Natural killer cell (primary cell): ENCODE data around the gene CAP2. TPM values are rescaled to one million over a fixed set of nuclear protein-coding genes. Genes with fewer than 3 reads are reported as not detected.

Experiments
- ATAC-seq, 3 donors: fragments of 150-1000 bp in 2 of 3; fragments of 200-7000 bp in 1 of 3; cut with Tn5 transposase; 1 replicate in 1 of 3; 2 replicates in 2 of 3; pipeline ENCODE4 v1.10.0; 2021; ENCODE audit warnings: mild to moderate bottlenecking in 2 of 3, moderate library complexity in 2 of 3
- DNase-seq, 2 donors: peaks; one replicate each; pipeline versions ENCODE4 v3.0.0 to v3.0.0-alpha.2; 2013 to 2021; ENCODE audit warnings: mixed read lengths in 1 of 2
- H3K27ac ChIP-seq: one replicate; pipeline ENCODE4 v1.5.1; 2013; ENCODE audit warnings: mild to moderate bottlenecking, low read length
- H3K27me3 ChIP-seq: one replicate; pipeline ENCODE4 v1.6.1; 2013; ENCODE audit warnings: low read length; ENCODE audit not compliant: control insufficient read depth, insufficient read depth
- H3K36me3 ChIP-seq: one replicate; pipeline ENCODE4 v1.6.1; 2013; ENCODE audit warnings: low read length; ENCODE audit not compliant: control insufficient read depth, insufficient read depth
- H3K4me1 ChIP-seq: one replicate; pipeline ENCODE4 v1.6.1; 2013; ENCODE audit warnings: low read length; ENCODE audit not compliant: control insufficient read depth, insufficient read depth
- H3K4me3 ChIP-seq: one replicate; pipeline ENCODE4 v1.5.1; 2013; ENCODE audit warnings: low read length
- H3K9me3 ChIP-seq: one replicate; pipeline ENCODE4 v1.6.1; 2013; ENCODE audit warnings: low read length; ENCODE audit not compliant: control insufficient read depth, insufficient read depth
- H3K27ac Mint-ChIP-seq, 2 donors: one replicate each; pipeline ENCODE4 v1.8.0; 2022; ENCODE audit warnings: mild to moderate bottlenecking in 2 of 2, mixed read lengths in 2 of 2, moderate library complexity in 1 of 2
- H3K27me3 Mint-ChIP-seq, 2 donors: one replicate each; pipeline ENCODE4 v1.8.0; 2022; ENCODE audit warnings: low read depth in 2 of 2, mixed read lengths in 2 of 2
- H3K36me3 Mint-ChIP-seq: one replicate; pipeline ENCODE4 v1.8.0; 2022; ENCODE audit warnings: mixed read lengths
- H3K4me1 Mint-ChIP-seq, 2 donors: one replicate each; pipeline ENCODE4 v1.8.0; 2022; ENCODE audit warnings: mixed read lengths in 2 of 2
- H3K4me3 Mint-ChIP-seq: one replicate; pipeline ENCODE4 v1.8.0; 2022; ENCODE audit warnings: mild to moderate bottlenecking, moderate library complexity, mixed read lengths
- H3K9me3 Mint-ChIP-seq, 2 donors: one replicate each; pipeline ENCODE4 v1.8.0; 2022; ENCODE audit warnings: mixed read lengths in 2 of 2
- WGBS: methylation state at CpG from one replicate; pipeline ENCODE4 v1.1.7; 2013; ENCODE audit warnings: missing lambda C conversion rate; ENCODE audit not compliant: insufficient coverage; 5-methylcytosine and 5-hydroxymethylcytosine counted together
- intact Hi-C: fragments of 100-400 bp; cut with micrococcal nuclease; formaldehyde crosslinking; loops from one replicate; pipeline ENCODE4 v1.14.2; 2022
- total RNA-seq, 4 donors: library from RNA; stranded (reverse); fragments of 120-200 nt in 1 of 4; gene quantifications; one replicate each; pipeline versions ENCODE4 v1.2.3 to v1.2.4, GENCODE V29; 2013 to 2022
- TF ChIP-seq, protein P1 (sequence below): fragments of 200-600 bp; IDR thresholded peaks from one replicate; pipeline ENCODE4 v1.8.0; 2022; ENCODE audit warnings: antibody characterized with exemption

CAP2 gene
- total RNA-seq, 3 donors from 2014 or later (not counting 1 experiment from before 2014, with no cell fraction given) = not detected

DNA sequence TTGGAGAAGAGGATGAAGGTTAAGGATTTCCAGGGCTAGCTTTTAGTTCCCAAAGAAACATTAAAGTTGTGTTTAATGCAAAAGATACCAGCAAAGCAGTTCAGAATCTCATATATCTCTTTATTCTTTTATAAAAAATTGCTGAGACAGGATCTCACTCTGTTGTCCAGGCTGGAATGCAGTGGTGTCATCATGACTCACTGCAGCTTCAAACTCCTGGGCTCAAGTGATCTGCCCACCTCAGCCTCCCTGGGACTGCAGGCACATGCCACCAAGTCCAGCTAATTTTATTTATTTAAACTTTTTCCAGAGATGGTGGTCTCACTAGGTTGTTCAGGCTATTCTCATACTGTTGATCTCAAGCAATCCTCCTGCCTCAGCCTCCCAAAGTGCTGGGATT, 41.1 kb upstream of the CAP2 start:
- ATAC-seq = no peak
- Mint-ChIP-seq H3K9me3 (no peaks in the 10 kb centered on the region), H3K27me3 (peaks cover 0 to 4% of the 10 kb centered on the region in 2 donors)

DNA sequence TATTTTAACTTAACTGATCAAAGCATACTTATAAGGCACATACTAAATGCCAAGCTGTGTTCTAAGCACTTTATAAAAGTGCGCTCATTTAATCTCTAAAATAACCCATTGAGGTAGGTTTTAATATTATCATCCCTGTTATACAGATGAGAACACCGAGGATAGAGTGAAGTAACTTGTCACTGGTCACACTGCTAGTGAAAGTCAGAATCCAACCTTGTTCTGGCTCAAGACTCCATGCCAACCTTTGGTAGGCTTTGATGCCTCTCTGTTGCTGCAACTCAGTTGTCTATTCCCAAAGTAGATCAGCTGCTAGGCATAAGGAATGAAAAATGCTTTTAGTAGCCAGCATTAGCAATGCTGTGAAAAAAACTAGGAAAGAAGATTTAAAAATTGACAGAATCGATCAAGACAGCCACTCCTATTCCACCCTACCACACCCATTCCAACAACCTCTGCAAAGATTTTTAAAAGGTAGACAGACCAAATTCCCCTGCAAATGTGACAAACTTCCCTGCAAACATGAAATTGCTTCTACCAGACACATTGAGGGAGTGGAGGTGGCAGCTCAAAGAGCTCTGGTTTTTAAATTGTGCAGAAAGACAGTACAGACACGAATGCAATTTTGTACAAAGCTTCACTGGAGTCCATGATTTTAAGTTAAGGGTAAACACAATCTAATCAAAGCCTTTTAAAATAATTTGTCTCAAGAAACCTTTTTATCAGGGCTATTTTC, 39.8 kb upstream of the CAP2 start:
- Histone ChIP-seq H3K9me3 (no peaks in the 10 kb centered on the region), H3K36me3 (no peaks in the 10 kb centered on the region), H3K4me1 (no peaks in the 10 kb centered on the region), H3K4me3 (no peak overlapping the region), H3K27me3 (no peaks in the 10 kb centered on the region), H3K27ac (no peak overlapping the region)
- 73% methylated on average over 3 of the region's 4 CpGs for WGBS
- TF ChIP-seq, protein P1, sequence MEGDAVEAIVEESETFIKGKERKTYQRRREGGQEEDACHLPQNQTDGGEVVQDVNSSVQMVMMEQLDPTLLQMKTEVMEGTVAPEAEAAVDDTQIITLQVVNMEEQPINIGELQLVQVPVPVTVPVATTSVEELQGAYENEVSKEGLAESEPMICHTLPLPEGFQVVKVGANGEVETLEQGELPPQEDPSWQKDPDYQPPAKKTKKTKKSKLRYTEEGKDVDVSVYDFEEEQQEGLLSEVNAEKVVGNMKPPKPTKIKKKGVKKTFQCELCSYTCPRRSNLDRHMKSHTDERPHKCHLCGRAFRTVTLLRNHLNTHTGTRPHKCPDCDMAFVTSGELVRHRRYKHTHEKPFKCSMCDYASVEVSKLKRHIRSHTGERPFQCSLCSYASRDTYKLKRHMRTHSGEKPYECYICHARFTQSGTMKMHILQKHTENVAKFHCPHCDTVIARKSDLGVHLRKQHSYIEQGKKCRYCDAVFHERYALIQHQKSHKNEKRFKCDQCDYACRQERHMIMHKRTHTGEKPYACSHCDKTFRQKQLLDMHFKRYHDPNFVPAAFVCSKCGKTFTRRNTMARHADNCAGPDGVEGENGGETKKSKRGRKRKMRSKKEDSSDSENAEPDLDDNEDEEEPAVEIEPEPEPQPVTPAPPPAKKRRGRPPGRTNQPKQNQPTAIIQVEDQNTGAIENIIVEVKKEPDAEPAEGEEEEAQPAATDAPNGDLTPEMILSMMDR = no peak
- Mint-ChIP-seq H3K27ac (no peak overlapping the region), H3K4me3 (no peak overlapping the region), H3K27me3 (peaks cover 0 to 4% of the 10 kb centered on the region in 2 donors), H3K9me3 (no peaks in the 10 kb centered on the region), H3K36me3 (no peaks in the 10 kb centered on the region), H3K4me1 (no peaks in the 10 kb centered on the region)
- no peak for DNase-seq
- intact Hi-C loops = no loop called here
- no peak for ATAC-seq

More for the DNA sequence above, 41.1 kb upstream of the CAP2 start:
- Histone ChIP-seq H3K27ac (no peak overlapping the region), H3K9me3 (no peaks in the 10 kb centered on the region), H3K27me3 (no peaks in the 10 kb centered on the region), H3K4me1 (no peaks in the 10 kb centered on the region), H3K36me3 (no peaks in the 10 kb centered on the region), H3K4me3 (no peak overlapping the region)
- H3K27ac Mint-ChIP-seq = no peak overlapping the region
- intact Hi-C loops = no loop called here
- H3K4me1 Mint-ChIP-seq = no peaks in the 10 kb centered on the region
- no peak for DNase-seq
- no peaks in the 10 kb centered on the region for H3K36me3 Mint-ChIP-seq
- H3K4me3 Mint-ChIP-seq = no peak overlapping the region
- TF ChIP-seq, protein P1 = no peak

DNA sequence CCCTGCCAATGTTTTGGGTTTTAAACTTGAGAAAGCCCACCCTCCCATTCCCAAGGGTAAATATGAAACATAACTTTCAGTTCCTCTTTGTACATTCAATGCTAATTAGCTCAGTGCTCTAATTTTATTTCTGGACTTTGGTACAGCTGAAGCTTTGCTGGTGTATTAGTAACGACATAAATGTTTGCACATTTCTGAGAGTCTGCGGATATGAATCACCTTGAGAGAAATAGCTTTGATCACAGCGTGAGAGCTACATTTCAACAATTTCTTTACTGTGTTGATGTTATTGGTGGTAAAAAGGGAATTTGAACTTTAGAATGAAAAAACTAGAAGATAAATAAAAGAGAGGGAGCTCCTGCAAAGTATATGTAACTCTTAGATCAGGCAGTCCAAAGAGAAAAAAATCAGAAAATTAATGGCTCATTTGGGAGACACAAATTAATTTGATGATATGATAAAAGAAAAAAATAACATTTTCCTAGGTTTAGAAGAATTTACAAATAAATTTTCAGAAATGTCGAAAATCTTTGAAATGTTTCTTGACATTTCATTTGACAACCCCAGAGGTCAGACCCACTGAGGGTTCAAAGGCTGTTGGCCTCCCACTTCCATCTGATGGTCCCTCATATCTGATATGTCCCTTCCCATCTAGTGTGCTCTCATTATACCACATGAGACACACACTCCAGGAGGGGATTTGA, 38.5 kb upstream of the CAP2 start:
- no peaks in the 10 kb centered on the region for H3K4me1 Mint-ChIP-seq
- no peaks in the 10 kb centered on the region for H3K36me3 ChIP-seq
- H3K4me1 ChIP-seq = no peaks in the 10 kb centered on the region
- no peak overlapping the region for H3K4me3 Mint-ChIP-seq
- H3K9me3 ChIP-seq = no peaks in the 10 kb centered on the region
- H3K4me3 ChIP-seq = no peak overlapping the region
- no peak for DNase-seq
- no peak overlapping the region for H3K27ac Mint-ChIP-seq
- 81% methylated on average over 4 of the region's 4 CpGs for WGBS
- no peak overlapping the region for H3K27ac ChIP-seq
- H3K9me3 Mint-ChIP-seq = no peaks in the 10 kb centered on the region
- TF ChIP-seq, protein P1 = no peak
- H3K36me3 Mint-ChIP-seq = no peaks in the 10 kb centered on the region
- H3K27me3 ChIP-seq = no peaks in the 10 kb centered on the region
- peaks cover 0 to 4% of the 10 kb centered on the region in 2 donors for H3K27me3 Mint-ChIP-seq
- no peak for ATAC-seq
- intact Hi-C loops = no loop called here
